Epithelial cell of esophagus (primary cell): Measurements from ENCODE around the gene LARP4B.

Experiments
- DNase-seq: peaks from one replicate; pipeline ENCODE4 v3.0.0; 2010; ENCODE audit warnings: low read depth
- H3K4me3 ChIP-seq: 2 replicates; pipeline ENCODE4 v1.5.1; 2011; ENCODE audit warnings: mild to moderate bottlenecking, low read length, control low read depth
- TF ChIP-seq, protein P1 (sequence below): IDR thresholded peaks from 2 replicates; pipeline ENCODE4 v1.5.1; 2011; ENCODE audit warnings: low read depth, mild to moderate bottlenecking, low read length, control low read depth, inconsistent platforms; ENCODE audit not compliant: insufficient read depth; ENCODE audit errors: missing control alignments

The LARP4B gene

DNA sequence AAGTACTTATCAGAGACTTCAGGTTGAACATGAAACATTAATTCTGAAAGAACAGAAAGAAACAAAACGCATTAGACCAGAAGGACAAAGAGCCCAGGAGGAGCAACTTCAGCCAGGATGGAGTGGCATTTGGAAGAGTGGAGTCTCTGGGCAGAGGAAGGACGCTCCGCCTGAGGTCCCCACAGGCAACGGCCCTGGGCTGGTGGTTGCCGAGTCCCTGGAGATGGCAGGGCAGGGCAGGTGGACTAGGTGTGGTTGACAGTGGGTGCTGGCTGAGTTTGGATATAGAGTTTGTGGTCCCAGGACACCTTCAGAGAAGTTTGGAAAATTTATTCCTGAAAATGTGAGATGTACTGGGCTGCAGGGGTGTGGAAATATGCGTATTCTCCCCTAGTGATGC is 27.4 kb upstream of the LARP4B start:
- no peak overlapping the region for H3K4me3 ChIP-seq
- TF ChIP-seq, protein P1, sequence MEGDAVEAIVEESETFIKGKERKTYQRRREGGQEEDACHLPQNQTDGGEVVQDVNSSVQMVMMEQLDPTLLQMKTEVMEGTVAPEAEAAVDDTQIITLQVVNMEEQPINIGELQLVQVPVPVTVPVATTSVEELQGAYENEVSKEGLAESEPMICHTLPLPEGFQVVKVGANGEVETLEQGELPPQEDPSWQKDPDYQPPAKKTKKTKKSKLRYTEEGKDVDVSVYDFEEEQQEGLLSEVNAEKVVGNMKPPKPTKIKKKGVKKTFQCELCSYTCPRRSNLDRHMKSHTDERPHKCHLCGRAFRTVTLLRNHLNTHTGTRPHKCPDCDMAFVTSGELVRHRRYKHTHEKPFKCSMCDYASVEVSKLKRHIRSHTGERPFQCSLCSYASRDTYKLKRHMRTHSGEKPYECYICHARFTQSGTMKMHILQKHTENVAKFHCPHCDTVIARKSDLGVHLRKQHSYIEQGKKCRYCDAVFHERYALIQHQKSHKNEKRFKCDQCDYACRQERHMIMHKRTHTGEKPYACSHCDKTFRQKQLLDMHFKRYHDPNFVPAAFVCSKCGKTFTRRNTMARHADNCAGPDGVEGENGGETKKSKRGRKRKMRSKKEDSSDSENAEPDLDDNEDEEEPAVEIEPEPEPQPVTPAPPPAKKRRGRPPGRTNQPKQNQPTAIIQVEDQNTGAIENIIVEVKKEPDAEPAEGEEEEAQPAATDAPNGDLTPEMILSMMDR = no peak
- no peak for DNase-seq

DNA sequence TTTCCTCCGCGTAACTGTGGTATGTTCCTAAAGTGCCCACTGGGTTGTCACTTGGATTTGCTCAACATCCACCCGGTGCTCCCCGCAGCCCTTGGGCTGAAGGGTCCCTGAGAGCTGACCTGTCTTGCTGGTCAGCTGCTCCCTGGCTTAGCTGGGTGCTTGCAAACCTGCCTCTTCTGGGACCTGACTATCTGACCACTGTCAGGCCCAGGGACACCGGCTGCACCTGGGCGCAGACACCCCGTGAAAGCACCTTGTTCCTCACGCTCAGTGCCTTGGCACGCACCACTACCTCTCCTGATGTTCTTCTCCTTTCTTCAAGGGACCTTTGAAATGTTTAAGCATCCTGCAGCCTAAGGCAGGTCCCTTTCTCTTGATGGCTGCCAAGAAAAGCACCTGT is 26.6 kb upstream of the LARP4B start:
- H3K4me3 ChIP-seq = no peak overlapping the region
- TF ChIP-seq, protein P1 = no peak
- no peak for DNase-seq

DNA sequence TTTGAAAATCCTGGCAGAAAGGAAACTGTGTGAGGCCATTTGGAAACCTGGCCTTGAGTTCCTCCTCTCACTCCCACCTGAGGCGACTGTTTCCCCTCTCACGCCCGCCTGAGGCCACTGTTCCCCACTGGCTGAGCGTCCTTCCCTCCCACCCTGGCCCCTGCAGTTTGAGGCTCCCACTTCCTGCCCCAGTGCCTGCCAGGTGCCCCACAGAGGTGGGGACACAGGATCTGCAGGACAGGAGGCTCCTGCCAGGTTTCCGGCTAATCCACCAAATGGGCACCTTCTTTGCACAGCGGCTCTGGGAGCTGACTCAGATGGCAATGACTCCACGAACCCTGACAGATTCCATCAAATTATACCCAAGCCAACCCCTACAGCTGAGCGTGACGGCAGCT is 24.3 kb upstream of the LARP4B start:
- DNase-seq = no peak
- TF ChIP-seq, protein P1 = no peak
- H3K4me3 ChIP-seq = no peak overlapping the region

DNA sequence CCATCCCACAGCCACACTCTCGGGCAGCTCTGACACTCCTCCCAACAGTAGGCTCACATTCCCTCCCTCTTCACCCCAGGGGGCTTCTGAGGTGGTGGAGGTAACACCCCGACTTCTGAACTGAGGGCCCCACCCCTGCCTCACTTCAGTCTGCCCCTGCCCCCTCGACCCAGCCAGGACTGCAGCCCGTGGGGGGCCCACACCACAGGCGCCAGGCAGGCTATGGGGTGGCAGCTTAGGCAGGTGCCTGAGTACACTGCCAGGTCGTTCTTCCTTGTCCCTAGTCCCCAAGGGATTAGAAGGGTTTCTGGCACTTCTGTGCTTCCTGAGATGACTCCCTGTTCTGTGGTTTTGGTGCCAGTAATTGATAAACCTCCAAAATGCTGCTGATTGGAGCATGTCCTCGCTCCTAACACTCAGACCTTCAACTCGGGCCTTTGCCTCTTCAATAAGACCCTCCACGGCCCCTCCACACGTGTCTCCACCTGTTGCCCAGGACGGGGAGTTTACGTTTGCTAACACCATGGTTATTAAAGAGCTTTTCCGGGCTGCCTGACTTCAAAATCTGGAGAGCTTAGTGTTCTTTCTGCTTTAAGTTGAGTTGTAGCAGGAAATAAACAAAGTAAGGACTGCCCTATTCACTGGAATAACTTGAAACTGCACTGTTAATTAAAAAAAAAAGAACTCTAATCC is 23.8 kb upstream of the LARP4B start:
- DNase-seq = no peak
- no peak overlapping the region for H3K4me3 ChIP-seq
- TF ChIP-seq, protein P1 = no peak

DNA sequence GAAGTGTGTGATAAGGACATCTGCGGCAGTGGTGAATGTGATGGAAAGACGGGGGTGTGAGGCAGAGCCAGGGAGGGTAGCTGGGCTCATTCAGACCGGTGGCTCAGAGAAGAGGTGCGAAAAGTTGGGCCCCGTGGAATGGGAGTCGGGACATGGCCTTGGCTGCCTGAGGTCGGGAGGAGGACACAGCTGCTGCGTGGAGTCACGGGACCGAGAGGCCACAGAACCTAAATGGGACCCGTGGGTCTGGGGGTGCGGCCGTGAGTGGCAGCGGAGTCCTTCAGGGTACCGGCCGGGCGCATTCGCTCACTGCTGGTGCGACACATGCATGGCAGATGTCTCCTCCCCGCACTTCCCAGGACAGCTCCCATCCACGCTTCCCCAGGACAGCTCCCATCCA is 22.9 kb upstream of the LARP4B start:
- no peak overlapping the region for H3K4me3 ChIP-seq
- TF ChIP-seq, protein P1 = no peak
- DNase-seq = no peak

DNA sequence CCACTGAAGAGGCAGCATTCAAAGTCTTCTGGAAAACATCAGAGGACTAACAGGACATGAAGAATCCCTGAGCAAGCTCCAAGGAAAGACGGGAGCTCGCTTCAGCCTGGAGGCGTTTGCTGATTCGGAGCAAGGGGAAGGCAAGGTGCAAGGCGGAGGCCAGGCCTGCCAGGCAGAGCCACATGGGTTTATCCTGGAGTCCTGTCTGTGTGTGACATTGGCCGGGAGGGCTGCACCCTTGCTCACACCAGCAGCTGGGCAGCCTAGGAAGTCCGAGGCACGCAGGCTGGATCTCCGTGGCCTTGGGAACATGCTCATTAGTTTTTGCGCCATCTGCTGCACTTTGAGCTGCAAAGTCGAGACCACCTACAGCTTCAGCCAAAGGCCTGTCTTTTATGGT is 22.3 kb upstream of the LARP4B start:
- H3K4me3 ChIP-seq = no peak overlapping the region
- no peak for DNase-seq
- TF ChIP-seq, protein P1 = no peak

DNA sequence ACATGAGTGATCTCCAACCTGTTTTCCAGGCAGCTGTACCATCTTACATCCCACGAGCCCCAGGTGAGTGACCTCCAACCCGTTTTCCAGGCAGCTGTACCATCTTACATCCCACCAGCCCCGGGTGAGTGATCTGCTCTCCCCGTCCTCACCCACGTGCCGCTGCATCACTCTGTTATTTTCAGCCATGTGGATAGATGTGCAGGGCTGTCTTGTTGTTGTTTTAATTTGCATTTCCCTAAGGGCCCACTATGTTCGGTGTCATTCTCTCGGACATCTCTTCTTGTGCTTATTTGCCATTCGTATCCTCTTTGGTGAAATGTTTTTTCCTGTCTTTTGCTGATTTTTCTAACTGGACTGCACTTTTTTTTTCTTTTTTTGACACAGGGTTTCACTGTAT is 17.9 kb upstream of the LARP4B start:
- TF ChIP-seq, protein P1 = no peak
- no peak for DNase-seq
- no peak overlapping the region for H3K4me3 ChIP-seq
